Lower leg skin (tissue), 3 donors: ENCODE measurements around the gene CAPN13.

ENCODE experiments used
- CTCF ChIP-seq, 3 donors: fragments of 450-650 bp; IDR thresholded peaks; one replicate each; pipeline ENCODE4 v1.5.1; 2016; ENCODE audit warnings: antibody characterized with exemption in 3 of 3, mild to moderate bottlenecking in 3 of 3, moderate library complexity in 2 of 3
- POLR2A ChIP-seq, 2 donors: fragments of 450-650 bp; IDR thresholded peaks; one replicate each; pipeline ENCODE4 v1.6.1; 2016 to 2017; ENCODE audit warnings: antibody characterized with exemption in 2 of 2, mild to moderate bottlenecking in 1 of 2, moderate library complexity in 1 of 2

- TF ChIP-seq CTCF (IDR thresholded peaks at IDR 0.05) (no peak), POLR2A (IDR thresholded peaks at IDR 0.05) (no peak)
Observed at GRCh38 chr2:30772021-30772705, 35.1 kb downstream of the CAPN13 start.
